GM23338 (cell line): ENCODE measurements around the gene JMJD1C. TPM values are rescaled to one million over a fixed set of nuclear protein-coding genes. Genes with fewer than 3 reads are reported as not detected.

ENCODE experiments used
- ATAC-seq: fragments of 200-7000 bp; cut with Tn5 transposase; 3 replicates; pipeline ENCODE4 v1.9.1; 2020
- DNase-seq: peaks from one replicate; pipeline ENCODE4 v3.0.0-alpha.2; 2015; ENCODE audit warnings: low spot score
- H2AFZ ChIP-seq: fragments of 200-600 bp; sonication (generic); 2 replicates; pipeline ENCODE4 v1.8.0; 2016; ENCODE audit warnings: antibody characterized with exemption, mild to moderate bottlenecking, moderate library complexity
- H3F3A ChIP-seq: fragments of 200-600 bp; sonication (generic); replicated peaks from 2 replicates; pipeline ENCODE4 v1.8.0; 2017; ENCODE audit warnings: antibody characterized with exemption, mixed run types, low read depth
- H3K27ac ChIP-seq: fragments of 200-600 bp; sonication (generic); 2 replicates; pipeline ENCODE4 v1.6.1; 2016; ENCODE audit warnings: low read depth
- H3K27me3 ChIP-seq: fragments of 200-600 bp; sonication (generic); 2 replicates; pipeline ENCODE4 v1.8.0; 2016; ENCODE audit warnings: mild to moderate bottlenecking, mixed run types, moderate library complexity; ENCODE audit not compliant: insufficient read depth
- H3K36me3 ChIP-seq: fragments of 200-600 bp; sonication (generic); 2 replicates; pipeline ENCODE4 v1.8.0; 2016; ENCODE audit warnings: mild to moderate bottlenecking; ENCODE audit not compliant: insufficient read depth
- H3K4me1 ChIP-seq: fragments of 200-600 bp; sonication (generic); 2 replicates; pipeline ENCODE4 v1.8.0; 2016; ENCODE audit warnings: mild to moderate bottlenecking, moderate library complexity; ENCODE audit not compliant: insufficient read depth
- H3K4me2 ChIP-seq: fragments of 200-600 bp; sonication (generic); 2 replicates; pipeline ENCODE4 v1.7.1; 2017; ENCODE audit warnings: mixed run types
- H3K4me3 ChIP-seq: fragments of 200-600 bp; sonication (generic); 2 replicates; pipeline ENCODE4 v1.6.1; 2016; ENCODE audit warnings: mixed run types
- H3K79me2 ChIP-seq: fragments of 200-600 bp; sonication (generic); replicated peaks from 2 replicates; pipeline ENCODE4 v1.8.0; 2017; ENCODE audit warnings: mild to moderate bottlenecking; ENCODE audit not compliant: insufficient read depth
- H3K9me2 ChIP-seq: fragments of 200-600 bp; sonication (generic); 2 replicates; pipeline ENCODE4 v1.8.0; 2017; ENCODE audit not compliant: insufficient read depth
- H4K20me1 ChIP-seq: fragments of 200-600 bp; sonication (generic); replicated peaks from 2 replicates; pipeline ENCODE4 v1.8.0; 2017; ENCODE audit warnings: mild to moderate bottlenecking; ENCODE audit not compliant: insufficient read depth
- H3K27ac Mint-ChIP-seq: 2 replicates; pipeline ENCODE4 v1.8.0; 2020; ENCODE audit warnings: inconsistent platforms, mild to moderate bottlenecking, moderate library complexity, mixed read lengths
- H3K27me3 Mint-ChIP-seq: 3 replicates; pipeline ENCODE4 v1.8.0; 2022; ENCODE audit warnings: low read depth, mild to moderate bottlenecking, moderate library complexity, mixed read lengths, inconsistent platforms; ENCODE audit not compliant: insufficient read depth, poor library complexity
- H3K36me3 Mint-ChIP-seq: 3 replicates; pipeline ENCODE4 v1.8.0; 2021; ENCODE audit warnings: low read depth, mild to moderate bottlenecking, inconsistent platforms, moderate library complexity, mixed read lengths
- H3K4me1 Mint-ChIP-seq: 3 replicates; pipeline ENCODE4 v1.8.0; 2020; ENCODE audit warnings: mild to moderate bottlenecking, inconsistent platforms, mixed read lengths
- H3K4me3 Mint-ChIP-seq: 3 replicates; pipeline ENCODE4 v1.8.0; 2021; ENCODE audit warnings: moderate library complexity, mild to moderate bottlenecking, inconsistent platforms, mixed read lengths
- H3K9me3 Mint-ChIP-seq: 3 replicates; pipeline ENCODE4 v1.8.0; 2020; ENCODE audit warnings: moderate library complexity, mild to moderate bottlenecking, inconsistent platforms, mixed read lengths
- CREB1 ChIP-seq: fragments of 250-450 bp; sonication (Bioruptor Pico); IDR thresholded peaks from 2 replicates; pipeline ENCODE4 v1.5.0; 2020; ENCODE audit warnings: low read depth, mild to moderate bottlenecking, moderate library complexity
- EZH2 ChIP-seq: fragments of 200-600 bp; sonication (generic); IDR thresholded peaks from one replicate; pipeline ENCODE4 v1.8.0; 2017; ENCODE audit warnings: antibody characterized with exemption, mild to moderate bottlenecking, low read depth; ENCODE audit not compliant: unreplicated experiment
- EZH2phosphoT487 ChIP-seq: fragments of 200-600 bp; sonication (generic); IDR thresholded peaks from one replicate; pipeline ENCODE4 v1.8.1; 2018; ENCODE audit warnings: antibody characterized with exemption; ENCODE audit not compliant: unreplicated experiment
- NANOG ChIP-seq: IDR thresholded peaks from 2 replicates; pipeline ENCODE4 v1.6.1; 2016; ENCODE audit warnings: antibody characterized with exemption, borderline replicate concordance
- POLR2AphosphoS5 ChIP-seq: IDR thresholded peaks from 2 replicates; pipeline ENCODE4 v1.6.1; 2016; ENCODE audit warnings: antibody characterized with exemption, low read depth
- STAT1 ChIP-seq: IDR thresholded peaks from one replicate; pipeline ENCODE4 v1.6.1; 2016; ENCODE audit warnings: antibody characterized with exemption; ENCODE audit not compliant: unreplicated experiment
- ZNF114 ChIP-seq: fragments of 250-450 bp; sonication (Bioruptor Pico); IDR thresholded peaks from 2 replicates; pipeline ENCODE4 v1.5.0; 2020; ENCODE audit warnings: mild to moderate bottlenecking, moderate library complexity
- ZNF331 ChIP-seq: fragments of 250-450 bp; sonication (Bioruptor Pico); IDR thresholded peaks from 2 replicates; pipeline ENCODE4 v1.5.0; 2020; ENCODE audit warnings: low read depth, mild to moderate bottlenecking, moderate library complexity
- polyA plus RNA-seq: library from polyadenylated mRNA; unstranded; fragments of >200 nt; fragmentation: Nextera tagmentation; extraction: Ambion mirVana; gene quantifications from 2 replicates; pipeline ENCODE4 v1.2.1, GENCODE V29; 2016
- total RNA-seq: library from RNA; depleted of rRNA; stranded (reverse); fragments of >200 nt; shearing (Covaris generic); gene quantifications from 2 replicates; pipeline ENCODE4 v1.2.3, GENCODE V29; 2014
- TF ChIP-seq, protein P1 (sequence below), 2 experiments: fragments of 200-600 bp in 1 of 2; sonication (generic) in 1 of 2; conservative IDR thresholded peaks; 2 replicates each; pipeline versions ENCODE4 v1.5.1 to v1.6.1; 2016 to 2017; ENCODE audit warnings: antibody characterized with exemption in 2 of 2, low read depth in 2 of 2, mild to moderate bottlenecking in 2 of 2, moderate library complexity in 1 of 2
- TF ChIP-seq, protein P2 (sequence below): IDR thresholded peaks from one replicate; pipeline ENCODE4 v1.6.1; 2018; ENCODE audit warnings: antibody characterized with exemption; ENCODE audit not compliant: unreplicated experiment

The JMJD1C gene
- total and polyA plus RNA-seq, 2 experiments from 2014 or later = 333 to 435 TPM

DNA sequence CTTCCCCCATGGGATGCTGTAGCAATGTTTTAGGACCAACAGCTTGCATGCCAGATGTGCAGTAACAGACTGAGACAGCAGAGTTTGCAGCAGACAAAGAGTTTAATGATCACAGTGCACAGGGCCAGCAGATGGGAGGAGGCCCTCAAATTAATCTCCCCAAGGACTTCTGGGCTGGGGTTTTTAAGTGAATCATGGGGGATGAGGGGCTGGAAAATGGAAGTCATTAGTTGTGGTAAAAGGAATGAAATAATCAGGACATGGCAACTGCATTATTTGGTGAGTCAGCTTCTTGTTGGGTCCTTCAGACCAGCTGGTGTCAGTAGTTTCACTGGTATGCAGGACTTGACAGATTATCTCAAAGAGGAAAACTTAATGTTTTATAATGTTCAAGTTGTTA lies 345.2 kb downstream of the JMJD1C start (continued):
- TF ChIP-seq, protein P1, sequence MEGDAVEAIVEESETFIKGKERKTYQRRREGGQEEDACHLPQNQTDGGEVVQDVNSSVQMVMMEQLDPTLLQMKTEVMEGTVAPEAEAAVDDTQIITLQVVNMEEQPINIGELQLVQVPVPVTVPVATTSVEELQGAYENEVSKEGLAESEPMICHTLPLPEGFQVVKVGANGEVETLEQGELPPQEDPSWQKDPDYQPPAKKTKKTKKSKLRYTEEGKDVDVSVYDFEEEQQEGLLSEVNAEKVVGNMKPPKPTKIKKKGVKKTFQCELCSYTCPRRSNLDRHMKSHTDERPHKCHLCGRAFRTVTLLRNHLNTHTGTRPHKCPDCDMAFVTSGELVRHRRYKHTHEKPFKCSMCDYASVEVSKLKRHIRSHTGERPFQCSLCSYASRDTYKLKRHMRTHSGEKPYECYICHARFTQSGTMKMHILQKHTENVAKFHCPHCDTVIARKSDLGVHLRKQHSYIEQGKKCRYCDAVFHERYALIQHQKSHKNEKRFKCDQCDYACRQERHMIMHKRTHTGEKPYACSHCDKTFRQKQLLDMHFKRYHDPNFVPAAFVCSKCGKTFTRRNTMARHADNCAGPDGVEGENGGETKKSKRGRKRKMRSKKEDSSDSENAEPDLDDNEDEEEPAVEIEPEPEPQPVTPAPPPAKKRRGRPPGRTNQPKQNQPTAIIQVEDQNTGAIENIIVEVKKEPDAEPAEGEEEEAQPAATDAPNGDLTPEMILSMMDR (conservative IDR thresholded peaks at IDR 0.05; ENCODE audit: low read depth in 2 of 2) = no peak
- TF ChIP-seq EZH2 (no peak), POLR2AphosphoS5 (no peak), NANOG (no peak), CREB1 (CRISPR knock-in tag) (no peak), ZNF331 (CRISPR knock-in tag) (no peak), STAT1 (no peak)
- TF ChIP-seq, protein P2, sequence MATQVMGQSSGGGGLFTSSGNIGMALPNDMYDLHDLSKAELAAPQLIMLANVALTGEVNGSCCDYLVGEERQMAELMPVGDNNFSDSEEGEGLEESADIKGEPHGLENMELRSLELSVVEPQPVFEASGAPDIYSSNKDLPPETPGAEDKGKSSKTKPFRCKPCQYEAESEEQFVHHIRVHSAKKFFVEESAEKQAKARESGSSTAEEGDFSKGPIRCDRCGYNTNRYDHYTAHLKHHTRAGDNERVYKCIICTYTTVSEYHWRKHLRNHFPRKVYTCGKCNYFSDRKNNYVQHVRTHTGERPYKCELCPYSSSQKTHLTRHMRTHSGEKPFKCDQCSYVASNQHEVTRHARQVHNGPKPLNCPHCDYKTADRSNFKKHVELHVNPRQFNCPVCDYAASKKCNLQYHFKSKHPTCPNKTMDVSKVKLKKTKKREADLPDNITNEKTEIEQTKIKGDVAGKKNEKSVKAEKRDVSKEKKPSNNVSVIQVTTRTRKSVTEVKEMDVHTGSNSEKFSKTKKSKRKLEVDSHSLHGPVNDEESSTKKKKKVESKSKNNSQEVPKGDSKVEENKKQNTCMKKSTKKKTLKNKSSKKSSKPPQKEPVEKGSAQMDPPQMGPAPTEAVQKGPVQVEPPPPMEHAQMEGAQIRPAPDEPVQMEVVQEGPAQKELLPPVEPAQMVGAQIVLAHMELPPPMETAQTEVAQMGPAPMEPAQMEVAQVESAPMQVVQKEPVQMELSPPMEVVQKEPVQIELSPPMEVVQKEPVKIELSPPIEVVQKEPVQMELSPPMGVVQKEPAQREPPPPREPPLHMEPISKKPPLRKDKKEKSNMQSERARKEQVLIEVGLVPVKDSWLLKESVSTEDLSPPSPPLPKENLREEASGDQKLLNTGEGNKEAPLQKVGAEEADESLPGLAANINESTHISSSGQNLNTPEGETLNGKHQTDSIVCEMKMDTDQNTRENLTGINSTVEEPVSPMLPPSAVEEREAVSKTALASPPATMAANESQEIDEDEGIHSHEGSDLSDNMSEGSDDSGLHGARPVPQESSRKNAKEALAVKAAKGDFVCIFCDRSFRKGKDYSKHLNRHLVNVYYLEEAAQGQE = no peak

DNA sequence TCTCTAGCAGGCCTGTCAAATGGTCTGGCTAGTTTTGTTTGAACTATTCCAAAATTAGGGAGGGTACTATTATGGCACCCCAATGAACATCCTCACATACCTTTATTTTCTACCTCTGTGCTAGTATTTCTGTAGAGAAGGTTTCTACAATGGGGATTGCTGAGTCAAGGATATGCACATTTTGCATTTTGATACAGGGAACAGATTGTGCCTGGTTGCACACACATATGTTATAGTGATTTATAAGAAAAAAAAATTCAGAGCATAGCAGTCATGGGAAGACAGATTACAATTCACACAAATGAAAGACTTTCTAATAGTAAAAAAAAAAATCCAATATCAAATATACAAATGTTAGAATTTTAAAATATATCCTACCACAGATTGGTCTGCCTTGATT lies 346.7 kb downstream of the JMJD1C start:
- Histone ChIP-seq H3K27ac (no peak overlapping the region), H3K4me1 (peaks cover 3% of the 10 kb centered on the region; the same call in 1 of the 2 replicates), H3K27me3 (no peaks in the 10 kb centered on the region), H3K4me3 (no peak overlapping the region), H3K4me2 (no peak overlapping the region), H2AFZ (no peak overlapping the region), H3F3A (no peaks in the 10 kb centered on the region), H4K20me1 (no peaks in the 10 kb centered on the region), H3K9me2 (peaks cover 3% of the 10 kb centered on the region; the same call in 1 of the 2 replicates), H3K36me3 (no peaks in the 10 kb centered on the region), H3K79me2 (no peaks in the 10 kb centered on the region)
- no peak overlapping the region for H3K27ac Mint-ChIP-seq
- no peaks in the 10 kb centered on the region for H3K4me1 Mint-ChIP-seq
- H3K4me3 Mint-ChIP-seq = no peak overlapping the region
- H3K9me3 Mint-ChIP-seq = peaks cover 17% of the 10 kb centered on the region
- ATAC-seq = no peak
- H3K36me3 Mint-ChIP-seq = peaks cover 2% of the 10 kb centered on the region; the same call in 1 of the 3 replicates
- no peak for DNase-seq
- H3K27me3 Mint-ChIP-seq = peaks cover 2% of the 10 kb centered on the region
- TF ChIP-seq POLR2AphosphoS5 (no peak), EZH2phosphoT487 (no peak), NANOG (no peak), CREB1 (CRISPR knock-in tag) (no peak), ZNF114 (no peak), STAT1 (no peak)
- TF ChIP-seq, protein P2 = no peak
